Glomerular endothelial cell (primary cell): Measurements from ENCODE around the gene LYPD6. TPM values are rescaled to one million over a fixed set of nuclear protein-coding genes. Genes with fewer than 3 reads are reported as not detected.
"Not testable (repeated sequence)": the region's sequence is repeated elsewhere in the genome, so short reads cannot be mapped to it uniquely, and the experiment has no call there.

Source experiments
- DNase-seq: peaks from one replicate; pipeline ENCODE4 v3.0.0-alpha.2; 2011; ENCODE audit warnings: low read depth, low spot score; ENCODE audit errors: extremely low read depth
- total RNA-seq: library from RNA; depleted of rRNA; stranded (reverse); fragments of >200 nt; gene quantifications from 2 replicates; pipeline ENCODE4 v1.2.3, GENCODE V29; 2015

Gene LYPD6
- total RNA-seq, 1 donor from 2014 or later, result 1.1 TPM

DNA sequence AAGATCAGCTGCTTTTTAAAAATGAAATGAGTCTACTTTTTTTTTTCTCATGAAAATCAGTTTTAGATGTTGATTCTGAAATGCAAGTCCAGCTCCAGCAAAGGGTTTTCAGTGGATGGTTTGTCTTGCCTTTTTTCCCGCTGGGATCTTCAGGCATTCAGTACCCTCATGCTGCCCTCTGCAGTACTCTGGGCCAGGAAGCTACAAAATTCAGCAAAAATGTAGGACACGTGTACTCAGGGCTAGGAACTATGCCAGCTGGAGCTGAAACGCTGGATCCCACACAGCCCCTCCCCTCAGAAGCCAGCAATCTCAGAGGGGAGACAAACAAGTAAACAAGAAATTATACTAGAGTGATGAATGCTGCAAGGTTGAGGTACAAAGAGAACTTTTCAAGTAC lies 159.9 kb downstream of the LYPD6 start:
- DNase-seq, result no peak

DNA sequence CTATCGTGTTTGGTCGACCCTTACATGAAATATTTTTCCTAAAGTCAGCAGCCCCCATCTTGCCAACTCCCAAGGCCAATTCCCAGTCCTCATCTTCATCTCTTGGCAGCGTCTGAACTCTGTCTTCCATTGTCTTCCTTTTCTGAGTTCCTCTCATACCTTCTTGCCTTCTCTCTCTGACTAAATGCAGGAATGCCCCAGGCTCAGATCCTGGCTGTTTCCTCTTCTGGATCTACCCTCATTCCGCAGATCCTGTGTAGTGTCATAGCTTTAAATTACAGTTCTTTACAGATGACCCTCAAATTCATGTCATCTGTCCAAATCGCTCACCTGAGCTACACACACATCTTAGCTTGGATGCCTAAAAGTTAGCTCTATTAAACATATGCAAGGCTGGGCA lies 162.5 kb downstream of the LYPD6 start:
- DNase-seq, result no peak

DNA sequence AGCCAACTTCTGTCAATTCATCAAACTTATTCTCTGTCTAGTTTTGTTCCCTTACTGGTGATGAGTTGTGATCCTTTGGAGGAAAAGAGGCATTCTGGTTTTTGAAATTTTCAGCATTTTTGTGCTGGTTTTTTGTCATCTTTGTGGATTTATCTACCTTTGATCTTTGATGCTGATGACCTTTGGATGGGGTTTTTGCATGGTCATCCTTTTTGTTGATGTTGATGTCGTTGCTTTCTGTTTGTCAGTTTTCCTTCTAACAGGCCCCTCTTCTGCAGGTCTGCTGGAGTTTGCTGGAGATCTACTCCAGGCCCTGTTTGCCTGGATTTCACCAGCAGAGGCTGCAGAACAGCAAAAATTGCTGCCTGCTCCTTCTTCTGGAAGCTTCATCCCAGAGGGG lies 168.8 kb downstream of the LYPD6 start:
- DNase-seq, result not testable (repeated sequence)

DNA sequence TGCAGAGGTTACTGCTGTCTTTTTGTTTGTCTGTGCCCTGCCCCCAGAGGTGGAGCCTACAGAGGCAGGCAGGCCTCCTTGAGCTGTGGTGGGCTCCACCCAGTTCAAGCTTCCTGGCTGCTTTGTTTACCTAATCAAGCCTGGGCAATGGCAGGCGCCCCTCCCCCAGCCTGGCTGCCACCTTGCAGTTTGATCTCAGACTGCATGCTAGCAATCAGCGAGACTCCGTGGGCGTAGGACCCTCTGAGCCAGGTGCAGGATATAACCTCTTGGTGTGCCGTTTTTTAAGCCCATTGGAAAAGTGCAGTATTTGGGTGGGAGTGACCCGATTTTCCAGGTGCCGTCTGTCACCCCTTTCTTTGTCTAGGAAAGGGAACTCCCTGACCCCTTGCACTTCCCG lies 176.4 kb downstream of the LYPD6 start:
- not testable (repeated sequence) for DNase-seq

DNA sequence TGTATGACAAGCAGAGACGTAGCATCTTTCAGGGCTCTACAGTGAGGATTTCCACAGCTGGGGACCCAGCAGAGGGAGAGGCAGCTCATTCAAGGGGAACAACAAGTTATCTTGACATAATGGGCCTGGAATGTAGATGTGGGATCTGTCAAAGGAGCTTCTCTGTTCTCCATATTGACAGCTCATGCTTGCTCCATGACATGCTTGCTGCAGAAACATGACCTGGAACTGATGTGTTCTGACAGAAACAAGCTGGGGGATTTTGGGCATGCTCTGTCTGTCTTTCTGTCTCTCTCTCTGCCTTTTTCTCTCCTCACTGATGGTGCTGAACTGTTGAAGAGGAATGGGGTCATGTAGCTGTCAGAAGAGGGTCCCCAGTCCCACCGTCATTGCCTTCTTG lies 177.6 kb downstream of the LYPD6 start:
- DNase-seq, result no peak

DNA sequence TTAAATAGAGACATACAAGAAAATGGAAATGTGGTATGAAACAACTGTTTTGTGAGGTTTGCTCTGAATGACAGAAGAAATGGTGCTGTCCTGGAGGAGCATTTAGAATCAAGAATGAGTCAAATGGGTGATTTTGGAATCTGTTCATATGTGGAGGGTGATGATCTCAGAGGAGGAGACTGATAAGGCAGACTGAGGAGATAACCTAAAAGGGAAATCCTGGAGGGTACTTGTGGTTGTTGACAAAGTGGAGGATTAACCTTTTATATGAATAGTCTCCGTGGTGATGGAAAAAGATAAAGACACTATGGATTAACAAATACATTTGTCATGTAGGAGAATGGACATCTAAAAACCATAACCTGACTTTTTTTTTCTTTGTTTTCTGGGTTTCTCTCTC lies 183.1 kb downstream of the LYPD6 start:
- DNase-seq, result no peak
